ENCODE results near the gene MACROD2.
"Not testable (repeated sequence)": the region's sequence is repeated elsewhere in the genome, so short reads cannot be mapped to it uniquely, and the experiment has no call there.

MACROD2 gene

GRCh38 chr20:13995086-13995665 lies at the start of gene MACROD2:
Gene MACROD2, plus strand, starts transcription at chr20:13995516.
- no peak for DNase-seq (ENCODE audit: low read depth in 3 of 3, low spot score in 1 of 3)

DNA sequence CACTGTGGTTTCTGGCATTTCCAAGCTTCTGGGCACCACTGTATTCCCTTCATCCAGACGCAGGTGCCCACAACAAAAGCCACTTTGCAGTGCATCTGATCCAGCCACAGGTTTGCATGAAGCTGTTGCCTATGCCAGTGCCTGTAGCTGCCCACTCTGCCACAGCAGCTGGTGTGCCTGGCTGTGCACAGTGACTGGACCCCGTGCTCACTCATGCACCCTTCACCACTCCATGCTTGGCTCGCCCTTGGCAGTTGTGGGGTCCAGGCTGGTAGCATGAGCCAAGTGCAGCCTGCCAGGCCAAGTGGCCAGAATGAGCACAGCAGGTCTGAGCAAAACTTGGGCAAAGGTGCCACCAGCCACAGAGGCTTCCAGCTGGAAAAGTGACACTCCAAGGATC lies 47.6 kb upstream of the MACROD2 start:
- DNase-seq (ENCODE audit: low read depth in 3 of 3, low spot score in 1 of 3), result no peak

GRCh38 chr20:13953227-13953626 lies 42.1 kb upstream of the MACROD2 start:
- no peak for DNase-seq (ENCODE audit: low read depth in 3 of 3, low spot score in 1 of 3)

DNA sequence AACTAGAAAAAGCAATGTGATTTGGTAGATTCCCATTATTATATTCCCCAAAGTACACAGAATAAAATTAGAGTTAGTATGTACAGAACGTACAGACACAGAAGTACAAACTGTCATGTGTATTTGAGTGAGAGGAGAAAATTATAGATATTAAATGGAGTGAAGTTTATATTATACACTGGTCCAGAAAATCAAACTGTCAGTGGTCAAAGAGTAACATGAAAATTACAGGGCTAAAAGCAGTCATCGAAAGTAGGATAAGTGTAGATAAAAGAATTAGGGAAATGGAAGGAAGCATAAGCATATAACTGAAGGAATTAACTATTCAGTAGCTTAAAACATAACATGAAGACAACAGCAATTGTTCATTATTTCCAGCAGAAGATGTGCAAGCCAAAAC lies 35.2 kb upstream of the MACROD2 start:
- DNase-seq (ENCODE audit: low read depth in 3 of 3, low spot score in 1 of 3), result no peak

DNA sequence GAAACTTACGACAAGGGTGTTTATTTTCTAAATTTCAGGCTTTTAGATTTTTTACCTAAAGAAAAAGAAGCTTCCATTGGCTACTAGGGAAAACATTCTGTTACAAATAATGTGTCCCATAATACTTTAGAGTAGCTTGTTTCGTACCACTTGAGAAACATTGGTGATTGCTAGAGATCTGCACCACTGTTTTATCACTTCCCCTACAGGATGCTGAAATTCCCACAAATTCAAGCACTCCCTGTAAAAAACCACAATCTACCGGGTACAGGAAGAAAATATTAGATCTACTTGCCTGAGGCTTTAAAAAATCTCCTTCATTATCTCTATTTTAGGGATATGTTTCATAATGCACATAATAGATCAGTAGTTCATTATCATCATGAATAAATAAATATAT lies 34.8 kb upstream of the MACROD2 start:
- no peak for DNase-seq (ENCODE audit: low read depth in 3 of 3, low spot score in 1 of 3)

DNA sequence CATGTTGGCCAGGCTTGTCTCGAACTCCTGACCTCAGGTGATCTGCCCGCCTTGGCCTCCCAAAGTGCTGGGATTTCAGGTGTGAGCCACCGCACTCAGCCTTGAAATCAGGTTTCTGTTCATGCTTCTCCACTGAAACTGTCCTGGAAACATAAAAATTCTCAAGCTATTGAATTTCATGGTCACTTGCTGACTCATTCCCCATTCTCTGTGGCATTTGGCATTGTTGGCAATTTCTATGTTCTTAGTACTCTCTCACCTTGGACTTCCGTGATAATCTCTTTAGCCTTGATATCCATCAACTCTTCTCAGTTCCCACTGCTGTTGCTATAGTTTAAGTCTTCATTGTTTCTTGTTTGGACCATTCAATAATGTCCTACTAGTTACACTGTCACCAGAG lies 11.1 kb upstream of the MACROD2 start:
- no peak for DNase-seq (ENCODE audit: low read depth in 3 of 3, low spot score in 1 of 3)

DNA sequence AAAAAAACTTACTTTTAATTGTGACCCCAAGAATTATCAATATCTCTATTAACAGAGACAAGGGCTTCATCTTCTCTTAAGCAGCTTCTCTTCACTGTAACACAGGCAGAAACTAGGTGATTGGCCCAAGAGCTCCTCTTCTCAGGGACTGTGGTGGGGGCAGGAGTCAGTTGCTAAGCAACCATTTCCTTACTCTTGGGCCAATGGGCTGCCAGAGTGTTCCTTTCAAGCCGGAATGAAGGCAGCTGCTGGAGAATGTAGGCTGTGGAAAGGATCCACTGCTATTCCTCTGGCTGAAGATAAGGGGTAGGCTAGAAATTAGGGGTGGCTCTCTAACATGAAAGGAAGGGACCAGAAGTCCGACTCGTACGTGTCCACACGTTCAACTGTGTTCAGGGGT lies 4.9 kb upstream of the MACROD2 start, which contains the start of gene SEL1L2:
TSS of gene SEL1L2 (minus strand) at position 150 of the 400 bp plus-strand sequence. CDS start at position 70, 80 bp downstream.
- no peak for DNase-seq (ENCODE audit: low read depth in 3 of 3, low spot score in 1 of 3)

DNA sequence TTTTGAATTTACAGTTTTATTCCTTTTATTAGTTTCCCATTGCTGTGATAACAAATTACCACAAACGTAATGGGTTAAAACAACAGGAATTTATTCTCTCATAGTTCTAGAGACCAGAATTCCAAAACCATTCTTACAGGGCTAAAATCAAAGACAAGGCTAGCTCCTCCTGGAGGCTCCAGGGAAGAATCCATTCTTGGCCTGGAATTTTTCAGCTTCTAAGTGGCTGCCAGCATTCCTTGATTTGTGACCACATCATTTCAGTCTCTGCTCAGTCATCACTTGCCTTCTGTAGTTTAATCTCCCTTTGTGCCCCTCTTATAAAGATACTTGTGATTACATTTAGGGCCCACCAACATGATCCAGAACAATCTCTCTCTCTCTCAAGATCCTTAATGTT lies 4.0 kb upstream of the MACROD2 start:
- no peak for DNase-seq (ENCODE audit: low read depth in 3 of 3, low spot score in 1 of 3)

- DNase-seq (ENCODE audit: low read depth in 3 of 3, low spot score in 1 of 3), result not testable (repeated sequence)
These were observed 3.4 kb upstream of the MACROD2 start for GRCh38 chr20:13991955-13992354.

- DNase-seq (ENCODE audit: low read depth in 3 of 3, low spot score in 1 of 3), result no peak
These were observed 525 bp downstream of the MACROD2 start for GRCh38 chr20:13995841-13996240.

DNA sequence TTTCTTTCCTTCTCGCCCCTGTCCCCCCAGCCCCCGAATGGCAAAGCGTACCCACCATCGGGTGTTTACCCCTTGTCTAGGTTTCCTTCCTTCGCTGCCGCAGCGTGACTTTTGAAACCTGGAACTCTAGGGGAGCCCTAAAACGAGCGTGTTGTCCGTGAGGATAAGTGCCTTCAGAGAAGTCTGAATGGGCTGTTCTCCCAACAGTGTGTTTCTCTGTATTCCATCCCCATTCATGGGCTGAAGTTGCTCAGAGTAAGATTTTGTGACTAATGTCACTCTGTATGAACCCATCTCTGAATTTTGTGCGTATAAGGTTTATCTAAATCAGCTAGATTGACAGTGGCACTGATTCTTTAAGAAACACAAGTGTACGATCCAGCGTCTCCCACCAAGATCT lies 949 bp downstream of the MACROD2 start:
- DNase-seq (ENCODE audit: low read depth in 3 of 3, low spot score in 1 of 3), result no peak

- DNase-seq (ENCODE audit: low read depth in 3 of 3, low spot score in 1 of 3), result no peak
These were observed 5.6 kb downstream of the MACROD2 start for GRCh38 chr20:14000917-14001316.

DNA sequence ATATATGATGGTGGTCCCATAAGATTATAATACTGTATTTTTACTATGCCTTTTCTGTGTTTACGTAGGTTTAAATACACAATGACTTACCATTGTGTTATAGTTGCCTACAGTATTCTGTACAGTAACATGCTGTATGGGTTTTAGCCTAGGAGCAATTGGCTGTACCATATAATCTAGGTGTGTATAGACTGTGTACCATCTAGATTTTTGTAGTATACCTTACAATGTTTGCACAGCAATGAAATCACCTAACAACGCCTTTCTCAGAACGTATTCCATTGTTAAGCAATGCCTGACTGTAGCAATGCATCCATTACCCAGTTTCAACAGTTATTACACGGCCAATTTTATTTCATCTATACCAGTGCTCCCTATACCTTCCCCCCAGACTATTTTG lies 10.7 kb downstream of the MACROD2 start:
- DNase-seq (ENCODE audit: low read depth in 3 of 3, low spot score in 1 of 3), result no peak

DNA sequence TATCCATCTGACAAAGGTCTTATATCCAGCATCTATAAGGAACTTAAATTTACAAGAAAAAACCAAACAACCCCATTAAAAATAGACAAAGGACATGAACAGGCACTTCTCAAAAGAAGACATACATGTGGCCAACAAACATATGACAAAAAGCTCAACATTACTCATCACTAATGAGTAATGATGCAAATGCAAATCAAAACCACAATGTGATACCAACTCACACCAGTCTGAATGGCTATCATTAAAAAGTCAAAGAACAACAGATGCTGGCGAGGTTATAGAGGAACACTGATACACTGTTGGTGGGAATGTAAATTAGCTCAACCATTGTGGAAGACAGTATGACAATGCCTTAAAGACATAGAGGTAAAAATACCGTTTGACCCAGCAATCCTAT lies 13.9 kb downstream of the MACROD2 start:
- DNase-seq (ENCODE audit: low read depth in 3 of 3, low spot score in 1 of 3), result no peak

DNA sequence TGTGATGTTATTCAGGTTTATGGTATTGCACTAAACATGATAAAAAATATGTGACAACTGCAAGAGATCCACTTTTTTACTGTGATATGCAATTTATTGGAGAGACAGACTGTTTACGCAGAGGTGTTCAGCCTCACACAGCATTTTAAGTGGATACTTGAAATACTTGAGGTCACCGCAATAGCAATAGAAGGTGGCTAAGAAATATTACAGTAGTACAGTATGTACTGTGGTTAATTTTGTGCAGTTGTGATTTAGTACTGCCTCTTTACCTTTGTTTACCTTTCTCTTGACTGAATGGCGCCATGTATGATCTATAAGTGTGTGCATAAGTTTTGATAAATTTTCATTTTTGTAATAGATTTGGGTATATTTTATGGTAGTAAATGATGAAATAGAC lies 17.4 kb downstream of the MACROD2 start:
- no peak for DNase-seq (ENCODE audit: low read depth in 3 of 3, low spot score in 1 of 3)

- DNase-seq (ENCODE audit: low read depth in 3 of 3, low spot score in 1 of 3), result no peak
These were observed 35.7 kb downstream of the MACROD2 start for GRCh38 chr20:14030991-14031390.

- no peak for DNase-seq (ENCODE audit: low read depth in 3 of 3, low spot score in 1 of 3)
These were observed 38.0 kb downstream of the MACROD2 start for GRCh38 chr20:14033310-14033709.

GRCh38 chr20:14036567-14036966 lies 41.3 kb downstream of the MACROD2 start:
- no peak for DNase-seq (ENCODE audit: low read depth in 3 of 3, low spot score in 1 of 3)

DNA sequence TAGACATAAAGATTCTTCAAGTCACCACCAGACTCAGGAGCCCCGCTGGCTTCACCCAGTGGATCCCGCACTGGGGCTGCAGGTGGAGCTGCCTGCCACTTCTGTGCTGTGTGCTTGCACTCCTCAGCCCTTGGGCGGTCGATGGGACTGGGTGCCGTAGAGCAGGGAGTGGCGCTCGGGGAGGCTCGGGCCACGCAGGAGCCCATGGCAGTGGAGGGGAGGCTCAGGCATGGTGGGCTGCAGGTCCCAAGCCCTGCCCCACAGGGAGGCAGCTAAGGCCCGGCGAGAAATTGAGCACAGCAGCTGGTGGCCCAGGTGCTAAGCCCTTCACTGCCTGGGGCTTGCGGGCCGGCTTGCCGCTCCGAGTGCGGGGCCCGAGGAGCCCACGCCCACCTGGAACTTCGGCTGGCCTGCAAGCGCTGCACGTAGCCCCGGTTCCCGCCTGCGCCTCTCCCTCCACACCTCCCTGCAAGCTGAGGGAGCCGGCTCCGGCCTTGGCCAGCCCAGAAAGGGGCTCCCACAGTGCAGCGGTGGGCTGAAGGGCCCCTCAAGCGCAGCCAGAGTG lies 49.5 kb downstream of the MACROD2 start:
- not testable (repeated sequence) for DNase-seq (ENCODE audit: low read depth in 3 of 3, low spot score in 1 of 3)

GRCh38 chr20:14046534-14046933 lies 51.2 kb downstream of the MACROD2 start:
- no peak for DNase-seq (ENCODE audit: low read depth in 3 of 3, low spot score in 1 of 3)

GRCh38 chr20:14049111-14049510 lies 53.8 kb downstream of the MACROD2 start:
- DNase-seq (ENCODE audit: low read depth in 3 of 3, low spot score in 1 of 3), result no peak

DNA sequence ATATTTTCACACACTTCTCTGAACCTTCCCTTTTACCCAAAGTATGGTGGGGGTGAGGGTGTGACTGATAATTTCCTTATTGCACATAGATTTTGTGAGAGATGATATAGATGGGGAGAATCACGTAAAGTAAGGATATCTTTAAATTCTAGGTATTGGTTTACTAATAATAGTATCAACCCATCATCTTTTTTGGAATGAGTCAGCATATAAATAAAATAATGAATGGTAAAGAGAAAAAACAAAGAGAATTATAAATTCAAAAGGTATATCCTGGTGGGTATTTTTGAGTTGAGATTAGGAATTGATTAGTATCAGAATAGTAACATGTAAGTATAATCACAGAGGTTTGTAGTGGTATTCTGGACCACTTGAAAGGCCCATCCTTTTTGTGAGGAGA lies 56.1 kb downstream of the MACROD2 start:
- DNase-seq (ENCODE audit: low read depth in 3 of 3, low spot score in 1 of 3), result no peak

GRCh38 chr20:14055127-14055742 lies 59.9 kb downstream of the MACROD2 start:
- no peak for DNase-seq (ENCODE audit: low read depth in 3 of 3, low spot score in 1 of 3)
